ENCODE data around the gene APOB. TPM values are rescaled to one million over a fixed set of nuclear protein-coding genes. Genes with fewer than 3 reads are reported as not detected.

Gene APOB
- total RNA-seq, 4 donors from 2014 or later: 0.95 to 17.4 (median 10.6) TPM

DNA sequence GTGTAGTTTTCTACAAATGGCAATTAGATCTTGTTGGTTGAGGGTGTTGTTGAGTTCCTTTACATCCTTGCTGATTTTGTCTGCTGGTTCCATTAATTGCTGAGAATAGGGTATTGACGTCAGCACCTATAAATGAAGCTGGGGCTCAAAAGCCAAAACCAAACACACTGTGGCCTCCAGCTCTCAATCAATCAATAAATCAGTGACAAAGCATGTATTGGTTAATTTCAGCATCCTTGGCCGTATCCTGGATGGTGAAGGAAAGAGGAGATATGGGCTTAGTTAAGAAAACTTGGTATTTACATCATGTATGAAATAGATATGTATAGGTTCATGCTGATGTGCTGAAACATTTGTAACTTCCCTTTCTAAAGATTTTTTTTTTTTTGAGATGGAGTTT is 13.2 kb upstream of the APOB start:
- ATAC-seq (ENCODE audit: low FRiP score): no peak
- TF ChIP-seq, protein P1, sequence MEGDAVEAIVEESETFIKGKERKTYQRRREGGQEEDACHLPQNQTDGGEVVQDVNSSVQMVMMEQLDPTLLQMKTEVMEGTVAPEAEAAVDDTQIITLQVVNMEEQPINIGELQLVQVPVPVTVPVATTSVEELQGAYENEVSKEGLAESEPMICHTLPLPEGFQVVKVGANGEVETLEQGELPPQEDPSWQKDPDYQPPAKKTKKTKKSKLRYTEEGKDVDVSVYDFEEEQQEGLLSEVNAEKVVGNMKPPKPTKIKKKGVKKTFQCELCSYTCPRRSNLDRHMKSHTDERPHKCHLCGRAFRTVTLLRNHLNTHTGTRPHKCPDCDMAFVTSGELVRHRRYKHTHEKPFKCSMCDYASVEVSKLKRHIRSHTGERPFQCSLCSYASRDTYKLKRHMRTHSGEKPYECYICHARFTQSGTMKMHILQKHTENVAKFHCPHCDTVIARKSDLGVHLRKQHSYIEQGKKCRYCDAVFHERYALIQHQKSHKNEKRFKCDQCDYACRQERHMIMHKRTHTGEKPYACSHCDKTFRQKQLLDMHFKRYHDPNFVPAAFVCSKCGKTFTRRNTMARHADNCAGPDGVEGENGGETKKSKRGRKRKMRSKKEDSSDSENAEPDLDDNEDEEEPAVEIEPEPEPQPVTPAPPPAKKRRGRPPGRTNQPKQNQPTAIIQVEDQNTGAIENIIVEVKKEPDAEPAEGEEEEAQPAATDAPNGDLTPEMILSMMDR (IDR thresholded peaks at IDR 0.05): no peak
- no peak for DNase-seq (ENCODE audit: low spot score)

DNA sequence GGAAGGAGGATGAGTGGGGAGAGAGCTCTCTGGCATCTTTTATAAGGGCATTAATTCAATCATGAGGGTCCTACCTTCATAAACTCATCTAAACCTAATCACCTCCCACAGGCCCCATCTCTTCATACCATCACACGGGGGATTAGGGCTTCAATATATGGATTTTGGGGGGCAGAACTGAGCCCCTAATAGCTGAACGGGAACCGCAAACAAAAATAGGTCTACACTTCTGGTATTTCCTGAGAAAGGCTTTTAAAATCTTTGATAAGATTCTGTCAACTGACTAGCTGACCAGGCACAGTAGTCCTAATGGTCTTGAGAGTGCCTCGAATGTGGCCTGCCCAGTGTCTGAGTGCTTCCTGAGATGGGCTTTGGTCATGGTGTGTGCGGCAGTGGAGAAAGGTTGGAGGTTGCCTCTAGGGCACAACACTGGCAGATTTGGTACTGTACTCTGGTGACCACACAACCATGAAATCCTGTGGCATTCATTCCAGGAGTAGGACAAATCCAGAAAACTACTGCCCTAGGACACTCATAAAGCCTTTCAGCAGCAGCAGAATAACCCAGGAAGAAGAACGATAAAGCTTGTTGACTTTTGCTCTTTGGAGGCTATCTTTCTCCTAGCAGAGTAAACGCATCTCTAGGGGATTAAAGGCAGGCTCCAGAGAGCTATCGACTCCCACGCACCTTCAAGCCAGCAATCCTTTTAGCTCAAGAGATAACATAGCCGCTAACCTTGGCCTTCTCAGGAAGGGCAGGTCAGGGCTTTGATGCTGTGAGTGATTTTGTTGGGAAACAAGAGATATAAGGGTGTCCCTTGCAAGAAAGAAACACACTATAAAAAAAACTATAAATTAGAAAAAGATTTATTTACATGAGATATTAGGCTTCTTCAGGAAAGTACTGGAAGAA is 12.3 kb upstream of the APOB start:
- no peak for ATAC-seq (ENCODE audit: low FRiP score)
- TF ChIP-seq, protein P1 (IDR thresholded peaks at IDR 0.05): no peak
- no peak for DNase-seq (ENCODE audit: low spot score)

DNA sequence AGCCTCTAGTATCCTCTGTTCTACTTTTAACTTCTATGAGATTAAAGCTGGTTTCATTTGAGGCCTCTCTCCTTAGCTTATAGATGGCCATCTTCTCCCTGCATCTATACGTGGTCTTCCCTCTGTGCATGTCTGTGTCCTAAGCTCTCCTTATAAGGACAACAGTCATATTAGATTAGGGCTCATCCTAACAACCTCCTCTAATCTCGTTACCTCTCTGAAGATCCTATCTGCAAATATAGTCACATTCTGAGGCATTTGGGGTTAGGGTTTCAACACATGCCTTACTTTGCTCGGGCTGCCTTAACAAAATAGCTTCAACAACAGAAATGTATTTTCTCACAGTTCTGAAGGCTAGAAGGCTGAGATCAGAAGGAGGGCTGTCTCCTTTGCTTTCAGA is 11.6 kb upstream of the APOB start:
- no peak for DNase-seq (ENCODE audit: low spot score)
- no peak for ATAC-seq (ENCODE audit: low FRiP score)
- TF ChIP-seq, protein P1 (IDR thresholded peaks at IDR 0.05): no peak

DNA sequence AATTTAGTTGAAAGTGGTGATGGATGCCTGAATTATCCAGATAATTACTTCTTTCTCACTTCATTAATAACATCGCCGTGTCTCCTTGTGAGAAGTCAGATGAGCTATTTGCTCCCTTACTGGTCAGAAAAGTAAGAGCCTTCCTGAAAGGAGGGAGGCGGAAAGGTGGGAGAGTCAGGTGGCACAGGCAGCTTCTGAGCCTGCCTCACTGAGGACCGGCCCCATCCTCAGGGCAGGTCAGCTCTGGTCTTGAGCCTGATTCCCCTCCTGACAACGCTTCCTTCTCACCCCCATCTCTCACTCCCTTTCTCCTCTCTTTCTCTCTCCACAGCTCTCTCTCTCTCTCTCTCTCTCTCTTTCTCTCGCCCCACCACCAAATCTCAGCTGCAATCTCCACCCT is 10.1 kb upstream of the APOB start:
- TF ChIP-seq, protein P1 (IDR thresholded peaks at IDR 0.05): no peak
- ATAC-seq (ENCODE audit: low FRiP score): no peak
- no peak for DNase-seq (ENCODE audit: low spot score)

DNA sequence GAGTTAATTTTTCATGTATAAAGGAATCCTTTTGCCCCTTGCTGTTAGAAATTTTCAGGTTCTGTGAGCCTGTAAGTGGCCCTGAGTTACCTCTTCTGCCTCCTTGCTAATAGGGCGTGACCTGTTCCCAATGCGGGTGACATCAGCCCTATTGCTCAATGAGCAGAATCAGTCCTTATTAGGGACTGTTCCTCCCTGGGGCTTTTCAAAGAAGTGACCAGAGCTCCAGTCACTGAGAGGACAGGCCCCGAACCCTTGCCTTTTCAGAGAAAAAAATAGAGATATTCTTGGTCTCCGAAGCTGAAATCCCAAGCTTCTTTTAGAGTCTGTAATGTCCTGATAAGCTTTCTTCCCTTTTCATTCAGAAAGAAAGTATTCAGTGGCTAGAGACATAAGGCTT is 8.2 kb upstream of the APOB start:
- no peak for DNase-seq (ENCODE audit: low spot score)
- TF ChIP-seq, protein P1 (IDR thresholded peaks at IDR 0.05): no peak
- ATAC-seq (ENCODE audit: low FRiP score): no peak

DNA sequence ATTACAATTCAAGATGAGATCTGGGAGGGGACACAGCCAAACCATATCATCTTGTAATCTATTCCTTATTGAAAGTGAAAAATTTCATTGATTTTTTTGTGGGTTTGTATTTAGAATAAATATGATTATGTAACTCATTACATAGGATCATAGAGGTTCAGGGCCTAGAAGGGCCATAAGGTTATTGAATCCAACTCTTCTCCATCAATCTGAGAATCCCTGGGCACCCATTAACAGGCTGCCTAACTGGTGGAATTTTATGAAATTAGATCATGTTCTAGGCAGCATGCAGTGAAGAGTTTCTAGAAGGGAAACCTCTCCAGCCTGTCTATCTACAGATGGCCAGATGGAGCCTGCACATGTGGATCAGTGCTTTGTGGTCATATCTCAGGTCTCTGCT is 6.3 kb upstream of the APOB start:
- DNase-seq (ENCODE audit: low spot score) (no peak), ATAC-seq (ENCODE audit: low FRiP score) (no peak)
- TF ChIP-seq, protein P1 (IDR thresholded peaks at IDR 0.05): no peak

All from omental fat pad (tissue), 4 donors.